ENCODE data around the gene GALM.

GALM gene

DNA sequence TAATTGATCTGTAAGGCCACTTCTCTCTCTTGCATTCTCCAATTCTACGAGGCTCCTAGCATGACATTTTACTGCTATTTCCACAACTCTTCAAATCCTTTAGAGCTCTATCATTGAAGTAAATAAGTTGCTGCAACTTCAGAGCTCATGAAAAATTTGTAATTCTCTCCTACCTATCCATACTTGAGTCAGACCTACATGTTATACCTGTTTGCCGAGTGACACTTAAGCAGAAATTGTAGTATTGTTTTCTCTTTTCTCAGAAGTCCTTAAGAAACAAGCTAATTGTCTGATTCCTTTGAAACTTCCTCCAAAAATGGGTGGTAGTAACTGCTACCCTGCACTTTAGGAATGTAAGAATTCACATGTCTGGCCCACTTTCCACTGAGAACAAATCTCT lies 26.1 kb downstream of the GALM start:
- no peaks in the 10 kb centered on the region for H3K9me3 ChIP-seq (ENCODE audit: insufficient read depth, low read length)
- no peaks in the 10 kb centered on the region for H3K79me2 ChIP-seq (ENCODE audit: insufficient read depth, low read length)
- H3K4me3 ChIP-seq (ENCODE audit: insufficient read depth, low read length, poor library complexity, severe bottlenecking) = no peak overlapping the region
- no peaks in the 10 kb centered on the region for H3F3A ChIP-seq (ENCODE audit: insufficient read depth)
- H3K27ac ChIP-seq (ENCODE audit: low read depth, low read length) = no peak overlapping the region
- H3K27me3 ChIP-seq (ENCODE audit: low read length) = no peaks in the 10 kb centered on the region
- no peak overlapping the region for H3K4me2 ChIP-seq (ENCODE audit: low read depth, low read length, poor library complexity, severe bottlenecking)
- no peaks in the 10 kb centered on the region for H3K9me2 ChIP-seq (replicated peaks; ENCODE audit: insufficient read depth, low read length)
- no peak overlapping the region for H2AFZ ChIP-seq (ENCODE audit: low read depth, low read length, severe bottlenecking)
- H3K36me3 ChIP-seq (ENCODE audit: low read length) = no peaks in the 10 kb centered on the region
- no peak for TF ChIP-seq EZH2phosphoT487 (conservative IDR thresholded peaks at IDR 0.05; ENCODE audit: low read length)
- TF ChIP-seq, protein P1, sequence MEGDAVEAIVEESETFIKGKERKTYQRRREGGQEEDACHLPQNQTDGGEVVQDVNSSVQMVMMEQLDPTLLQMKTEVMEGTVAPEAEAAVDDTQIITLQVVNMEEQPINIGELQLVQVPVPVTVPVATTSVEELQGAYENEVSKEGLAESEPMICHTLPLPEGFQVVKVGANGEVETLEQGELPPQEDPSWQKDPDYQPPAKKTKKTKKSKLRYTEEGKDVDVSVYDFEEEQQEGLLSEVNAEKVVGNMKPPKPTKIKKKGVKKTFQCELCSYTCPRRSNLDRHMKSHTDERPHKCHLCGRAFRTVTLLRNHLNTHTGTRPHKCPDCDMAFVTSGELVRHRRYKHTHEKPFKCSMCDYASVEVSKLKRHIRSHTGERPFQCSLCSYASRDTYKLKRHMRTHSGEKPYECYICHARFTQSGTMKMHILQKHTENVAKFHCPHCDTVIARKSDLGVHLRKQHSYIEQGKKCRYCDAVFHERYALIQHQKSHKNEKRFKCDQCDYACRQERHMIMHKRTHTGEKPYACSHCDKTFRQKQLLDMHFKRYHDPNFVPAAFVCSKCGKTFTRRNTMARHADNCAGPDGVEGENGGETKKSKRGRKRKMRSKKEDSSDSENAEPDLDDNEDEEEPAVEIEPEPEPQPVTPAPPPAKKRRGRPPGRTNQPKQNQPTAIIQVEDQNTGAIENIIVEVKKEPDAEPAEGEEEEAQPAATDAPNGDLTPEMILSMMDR (IDR thresholded peaks at IDR 0.05; ENCODE audit: insufficient read depth, low read length, poor library complexity, severe bottlenecking) = no peak
- H4K20me1 ChIP-seq (ENCODE audit: low read depth, low read length) = no peaks in the 10 kb centered on the region
- no peak overlapping the region for H3K9ac ChIP-seq (ENCODE audit: low read length)

DNA sequence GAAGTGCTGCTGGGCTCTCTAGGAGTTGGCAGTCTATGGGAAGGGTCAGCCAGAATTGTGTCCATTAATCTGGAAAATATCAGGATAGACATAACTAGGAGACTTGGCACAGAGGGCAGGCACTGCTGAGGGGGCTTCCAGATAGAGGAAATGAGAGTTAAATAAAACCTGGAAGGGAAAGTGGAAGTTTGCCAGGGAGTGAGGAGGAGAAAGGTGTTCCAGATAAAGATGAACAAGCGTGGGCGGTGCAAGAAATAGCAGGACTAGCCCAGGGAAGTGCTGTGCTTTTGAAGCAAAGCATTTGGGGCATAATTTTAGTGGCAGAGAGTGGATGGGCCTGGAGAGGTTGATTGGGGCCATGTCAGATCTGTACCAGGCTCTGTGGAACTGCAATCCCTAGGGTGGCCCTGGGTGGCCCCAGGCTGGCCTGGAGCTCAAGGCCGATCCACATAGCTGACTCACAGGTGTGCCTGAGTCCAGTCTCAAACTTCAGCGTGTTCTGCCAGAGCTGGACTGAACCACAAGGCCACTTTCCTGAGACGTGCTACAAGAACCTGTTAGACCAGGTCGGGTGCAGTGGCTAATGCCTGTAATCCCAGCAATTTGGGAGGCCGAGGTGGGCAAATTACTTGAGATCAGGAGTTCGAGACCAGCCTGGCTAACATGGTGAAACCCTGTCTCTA lies 26.9 kb downstream of the GALM start:
- H3K9ac ChIP-seq (ENCODE audit: low read length) = no peak overlapping the region
- no peak overlapping the region for H3K27ac ChIP-seq (ENCODE audit: low read depth, low read length)
- H3K79me2 ChIP-seq (ENCODE audit: insufficient read depth, low read length) = no peaks in the 10 kb centered on the region

DNA sequence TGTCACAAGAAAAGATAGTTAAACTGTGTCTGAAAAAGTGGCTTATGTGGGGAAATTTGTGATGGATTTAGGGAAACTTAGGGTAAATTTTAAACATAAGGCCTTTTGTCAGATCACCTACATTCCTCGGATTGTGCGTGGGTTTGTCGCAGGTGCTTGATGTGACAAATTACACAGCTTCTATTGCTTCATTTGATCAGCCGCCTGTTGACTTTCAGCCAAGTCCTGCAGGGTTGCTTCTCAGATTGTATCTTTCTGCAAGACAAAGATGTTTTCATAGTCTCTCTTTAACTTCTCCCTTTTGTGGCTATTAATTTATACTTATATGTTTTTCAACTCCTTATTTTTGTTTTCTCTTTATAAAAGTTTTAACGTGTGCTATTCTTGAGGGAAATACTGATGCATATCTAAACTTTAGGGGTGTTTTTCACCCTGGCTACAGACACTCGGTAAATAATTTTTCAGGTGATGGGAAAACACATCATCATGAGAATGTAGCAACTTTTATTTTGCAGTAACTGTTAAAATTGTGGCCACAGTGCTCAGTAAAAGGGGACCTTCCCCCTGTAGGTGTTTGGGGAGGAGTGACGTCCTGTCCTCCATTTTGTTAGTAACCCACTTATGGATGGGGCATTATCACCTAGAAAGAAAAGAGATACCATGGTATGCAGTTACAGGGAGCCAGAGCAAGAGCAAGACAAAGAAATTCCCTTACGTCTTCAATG lies 31.4 kb downstream of the GALM start:
- Histone ChIP-seq H3K4me3 (ENCODE audit: insufficient read depth, low read length, poor library complexity, severe bottlenecking) (no peak overlapping the region), H2AFZ (ENCODE audit: low read depth, low read length, severe bottlenecking) (no peak overlapping the region), H3K36me3 (ENCODE audit: low read length) (no peaks in the 10 kb centered on the region), H4K20me1 (ENCODE audit: low read depth, low read length) (no peaks in the 10 kb centered on the region), H3K27me3 (ENCODE audit: low read length) (no peaks in the 10 kb centered on the region), H3K9me3 (ENCODE audit: insufficient read depth, low read length) (no peaks in the 10 kb centered on the region), H3F3A (ENCODE audit: insufficient read depth) (no peaks in the 10 kb centered on the region), H3K4me2 (ENCODE audit: low read depth, low read length, poor library complexity, severe bottlenecking) (no peak overlapping the region), H3K27ac (ENCODE audit: low read depth, low read length) (no peak overlapping the region), H3K9me2 (replicated peaks; ENCODE audit: insufficient read depth, low read length) (no peaks in the 10 kb centered on the region), H3K79me2 (ENCODE audit: insufficient read depth, low read length) (no peaks in the 10 kb centered on the region), H3K9ac (ENCODE audit: low read length) (no peak overlapping the region)
- no peak for TF ChIP-seq EZH2phosphoT487 (conservative IDR thresholded peaks at IDR 0.05; ENCODE audit: low read length)
- TF ChIP-seq, protein P1 (IDR thresholded peaks at IDR 0.05; ENCODE audit: insufficient read depth, low read length, poor library complexity, severe bottlenecking) = no peak

More for the DNA sequence above, 26.9 kb downstream of the GALM start:
- no peak overlapping the region for H3K4me2 ChIP-seq (ENCODE audit: low read depth, low read length, poor library complexity, severe bottlenecking)
- H3F3A ChIP-seq (ENCODE audit: insufficient read depth) = no peaks in the 10 kb centered on the region
- TF ChIP-seq, protein P1 (IDR thresholded peaks at IDR 0.05; ENCODE audit: insufficient read depth, low read length, poor library complexity, severe bottlenecking) = no peak
- no peak for TF ChIP-seq EZH2phosphoT487 (conservative IDR thresholded peaks at IDR 0.05; ENCODE audit: low read length)
- no peaks in the 10 kb centered on the region for H3K9me3 ChIP-seq (ENCODE audit: insufficient read depth, low read length)
- H3K27me3 ChIP-seq (ENCODE audit: low read length) = no peaks in the 10 kb centered on the region
- H3K4me3 ChIP-seq (ENCODE audit: insufficient read depth, low read length, poor library complexity, severe bottlenecking) = no peak overlapping the region
- H3K9me2 ChIP-seq (replicated peaks; ENCODE audit: insufficient read depth, low read length) = no peaks in the 10 kb centered on the region
- no peak overlapping the region for H2AFZ ChIP-seq (ENCODE audit: low read depth, low read length, severe bottlenecking)
- H4K20me1 ChIP-seq (ENCODE audit: low read depth, low read length) = no peaks in the 10 kb centered on the region
- no peaks in the 10 kb centered on the region for H3K36me3 ChIP-seq (ENCODE audit: low read length)

Measured in SU-DHL-6 (cell line).